DND-41 (cell line): ENCODE results near the gene CALHM5.

Experiments used
- ATAC-seq: fragments of 200-7000 bp; cut with Tn5 transposase; 3 replicates; pipeline ENCODE4 v1.9.1; 2021; ENCODE audit warnings: low read depth; ENCODE audit not compliant: insufficient read depth
- DNase-seq: peaks from one replicate; pipeline ENCODE4 v3.0.0-alpha.2; 2020
- H2AFZ ChIP-seq: 2 replicates; pipeline ENCODE4 v1.6.0; 2012; ENCODE audit warnings: low read depth, low read length
- H3K27ac ChIP-seq: 2 replicates; pipeline ENCODE4 v1.5.1; 2012; ENCODE audit warnings: low read length, inconsistent platforms
- H3K27me3 ChIP-seq: fragments of 200-600 bp; sonication (generic); 2 replicates; pipeline ENCODE4 v1.6.0; 2012; ENCODE audit warnings: low read length, mild to moderate bottlenecking, inconsistent platforms; ENCODE audit not compliant: insufficient read depth, poor library complexity
- H3K36me3 ChIP-seq: 2 replicates; pipeline ENCODE4 v1.5.1; 2012; ENCODE audit warnings: low read length, inconsistent platforms; ENCODE audit not compliant: insufficient read depth
- H3K4me1 ChIP-seq: 2 replicates; pipeline ENCODE4 v1.5.1; 2012; ENCODE audit warnings: mild to moderate bottlenecking, low read length; ENCODE audit not compliant: insufficient read depth
- H3K4me2 ChIP-seq: 2 replicates; pipeline ENCODE4 v1.6.0; 2012; ENCODE audit warnings: mild to moderate bottlenecking, moderate library complexity, low read length, inconsistent platforms; ENCODE audit not compliant: insufficient read depth
- H3K4me3 ChIP-seq, 2 experiments: fragments of 200-600 bp in 1 of 2; shearing (Covaris generic) in 1 of 2; 2 replicates each; pipeline ENCODE4 v1.5.1; 2012 to 2016; ENCODE audit warnings: inconsistent platforms in 2 of 2, low read length in 2 of 2, mild to moderate bottlenecking in 2 of 2, low read depth in 1 of 2, moderate library complexity in 1 of 2
- H3K79me2 ChIP-seq: 2 replicates; pipeline ENCODE4 v1.6.0; 2012; ENCODE audit warnings: low read length, inconsistent platforms; ENCODE audit not compliant: insufficient read depth
- H3K9ac ChIP-seq: 2 replicates; pipeline ENCODE4 v1.6.0; 2012; ENCODE audit warnings: low read depth, mild to moderate bottlenecking, inconsistent platforms, low read length, moderate library complexity
- H3K9me3 ChIP-seq: 2 replicates; pipeline ENCODE4 v1.5.1; 2012; ENCODE audit warnings: low read length, moderate library complexity, mild to moderate bottlenecking, inconsistent platforms; ENCODE audit not compliant: insufficient read depth, severe bottlenecking
- H4K20me1 ChIP-seq: 2 replicates; pipeline ENCODE4 v1.6.0; 2012; ENCODE audit warnings: low read length; ENCODE audit not compliant: insufficient read depth
- CTCF ChIP-seq: IDR thresholded peaks from 2 replicates; pipeline ENCODE4 v1.5.1; 2012; ENCODE audit warnings: borderline replicate concordance, low read length, moderate library complexity, mild to moderate bottlenecking; ENCODE audit not compliant: poor library complexity, severe bottlenecking; ENCODE audit errors: extremely low read depth
- EZH2 ChIP-seq: IDR thresholded peaks from 3 replicates; pipeline ENCODE4 v1.6.1; 2012; ENCODE audit warnings: borderline replicate concordance, low read depth, mild to moderate bottlenecking, moderate library complexity, low read length, inconsistent platforms; ENCODE audit not compliant: severe bottlenecking

The CALHM5 gene

DNA sequence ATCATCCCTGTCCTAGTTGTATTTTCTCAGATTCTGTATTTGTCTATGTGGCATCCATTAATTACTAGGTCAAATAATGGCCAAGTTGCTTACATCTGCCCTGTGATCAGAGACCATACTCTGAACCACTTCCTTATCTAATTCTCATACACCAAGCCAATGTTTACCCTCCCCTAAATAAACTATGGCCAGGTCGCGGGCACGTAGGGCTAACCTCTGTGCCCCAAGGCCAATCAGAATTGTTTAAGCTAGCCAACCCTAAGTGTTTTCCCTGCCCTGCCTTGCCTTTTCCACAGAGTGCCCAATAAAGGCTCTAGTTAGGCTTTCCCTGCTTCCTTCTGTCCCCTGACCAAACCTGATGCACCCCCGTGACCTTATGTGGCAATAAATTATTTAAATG is 39.4 kb downstream of the CALHM5 start:
- no peaks in the 10 kb centered on the region for H3K4me1 ChIP-seq
- ATAC-seq (no peak), DNase-seq (no peak)
- H3K27ac ChIP-seq = no peak overlapping the region
- H3K27me3 ChIP-seq = peaks cover 15% of the 10 kb centered on the region
- no peak overlapping the region for H2AFZ ChIP-seq
- H3K36me3 ChIP-seq = no peaks in the 10 kb centered on the region
- no peaks in the 10 kb centered on the region for H3K79me2 ChIP-seq
- no peak overlapping the region for H3K4me3 ChIP-seq
- no peaks in the 10 kb centered on the region for H3K9me3 ChIP-seq
- TF ChIP-seq EZH2 (no peak), CTCF (no peak)
- H4K20me1 ChIP-seq = no peaks in the 10 kb centered on the region
- no peak overlapping the region for H3K9ac ChIP-seq
- H3K4me2 ChIP-seq = no peak overlapping the region

- H3K79me2 ChIP-seq = no peaks in the 10 kb centered on the region
- TF ChIP-seq EZH2 (no peak), CTCF (no peak)
- H3K27ac ChIP-seq = no peak within 1 kb of the TSS
- H3K9ac ChIP-seq = no peak within 1 kb of the TSS
- no peak for ATAC-seq
- H2AFZ ChIP-seq = no peak within 1 kb of the TSS
- DNase-seq = no peak
- no peaks in the 10 kb centered on the region for H3K36me3 ChIP-seq
- H4K20me1 ChIP-seq = no peaks in the 10 kb centered on the region
- no peaks in the 10 kb centered on the region for H3K4me1 ChIP-seq
- H3K27me3 ChIP-seq = peaks cover 11% of the 10 kb centered on the region
- H3K4me2 ChIP-seq = no peak within 1 kb of the TSS
- H3K9me3 ChIP-seq = no peaks in the 10 kb centered on the region
- no peak within 1 kb of the TSS for H3K4me3 ChIP-seq
Observed at GRCh38 chr6:116553451-116553850, 42.0 kb downstream of the CALHM5 start, which contains the start of gene CALHM4. TSS of gene CALHM4 (plus strand) at chr6:116553751. CDS start at chr6:116553794, 43 bp downstream.

DNA sequence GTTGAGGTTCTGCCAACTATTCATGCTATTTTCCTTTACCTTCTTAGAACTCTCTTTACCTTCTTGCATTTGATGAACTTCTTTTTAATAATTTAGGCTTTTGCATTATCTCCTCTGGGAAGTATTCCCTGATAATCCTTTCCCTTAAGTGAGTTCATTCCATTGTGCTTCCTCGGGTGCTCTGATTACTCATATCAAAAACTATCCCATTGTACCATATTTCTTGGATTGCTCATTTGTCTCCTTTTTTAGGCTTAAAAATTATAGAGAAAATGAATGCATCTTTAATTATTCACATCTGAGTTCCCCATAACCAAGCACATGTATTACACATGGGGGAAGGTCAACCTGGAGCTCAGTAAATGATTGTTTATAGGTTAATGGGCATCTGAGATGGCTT is 44.6 kb downstream of the CALHM5 start:
- H3K27me3 ChIP-seq = peaks cover 8% of the 10 kb centered on the region
- H3K9ac ChIP-seq = no peak overlapping the region
- H3K27ac ChIP-seq = no peak overlapping the region
- no peaks in the 10 kb centered on the region for H3K9me3 ChIP-seq
- H2AFZ ChIP-seq = no peak overlapping the region
- TF ChIP-seq CTCF (no peak), EZH2 (no peak)
- no peak for ATAC-seq
- H3K4me1 ChIP-seq = no peaks in the 10 kb centered on the region
- H3K36me3 ChIP-seq = no peaks in the 10 kb centered on the region
- no peak for DNase-seq
- no peak overlapping the region for H3K4me3 ChIP-seq
- H3K4me2 ChIP-seq = no peak overlapping the region
- H4K20me1 ChIP-seq = no peaks in the 10 kb centered on the region
- no peaks in the 10 kb centered on the region for H3K79me2 ChIP-seq

- no peaks in the 10 kb centered on the region for H4K20me1 ChIP-seq
- H2AFZ ChIP-seq = no peak overlapping the region
- H3K27me3 ChIP-seq = peaks cover 7% of the 10 kb centered on the region
- ATAC-seq = no peak
- H3K79me2 ChIP-seq = no peaks in the 10 kb centered on the region
- no peak overlapping the region for H3K9ac ChIP-seq
- H3K27ac ChIP-seq = no peak overlapping the region
- no peaks in the 10 kb centered on the region for H3K36me3 ChIP-seq
- H3K4me1 ChIP-seq = no peaks in the 10 kb centered on the region
- TF ChIP-seq CTCF = no peak
- TF ChIP-seq EZH2 = no peak
- no peak overlapping the region for H3K4me3 ChIP-seq
- H3K9me3 ChIP-seq = no peaks in the 10 kb centered on the region
- no peak overlapping the region for H3K4me2 ChIP-seq
- DNase-seq = no peak
Observed at GRCh38 chr6:116556814-116557415, 45.5 kb downstream of the CALHM5 start.
